CD4-positive, alpha-beta T cell (primary cell): Measurements from ENCODE around the gene FMN1. TPM values are rescaled to one million over a fixed set of nuclear protein-coding genes. Genes with fewer than 3 reads are reported as not detected.

ENCODE experiments used
- ATAC-seq: fragments of 200-7000 bp; cut with Tn5 transposase; one replicate; pipeline ENCODE4 v1.10.0; 2022; ENCODE audit warnings: mild to moderate bottlenecking; ENCODE audit not compliant: poor library complexity
- CTCF ChIA-PET: fragments of 350-600 bp; sonication (Branson Sonifier 250); formaldehyde crosslinking; loops from one replicate; lab custom pipeline; 2021; ENCODE audit warnings: antibody characterized with exemption, inconsistent platforms; lab: Charles Lee
- POLR2A ChIA-PET: fragments of 350-600 bp; sonication (Branson Sonifier 250); formaldehyde crosslinking; loops from one replicate; lab custom pipeline; 2021; ENCODE audit warnings: antibody characterized with exemption, inconsistent platforms; lab: Charles Lee
- DNase-seq, 14 experiments: peaks; one replicate each; pipeline ENCODE4 v3.0.0-alpha.2; 2013 to 2020; ENCODE audit warnings: mixed read lengths in 2 of 14
- H3K27ac ChIP-seq, 2 donors: one replicate each; pipeline versions ENCODE4 v1.5.1 to v1.7.0; 2013; ENCODE audit warnings: low read length in 2 of 2, low read depth in 1 of 2, mild to moderate bottlenecking in 1 of 2
- H3K27me3 ChIP-seq, 2 experiments: 1 replicate in 1 of 2; 2 replicates in 1 of 2; pipeline versions ENCODE4 v1.6.1 to v1.7.0; 2013; ENCODE audit warnings: low read length in 2 of 2, control low read depth in 1 of 2, mild to moderate bottlenecking in 1 of 2, moderate library complexity in 1 of 2; ENCODE audit not compliant: insufficient read depth in 2 of 2, control insufficient read depth in 1 of 2
- H3K36me3 ChIP-seq: one replicate; pipeline ENCODE4 v1.6.1; 2013; ENCODE audit warnings: low read length, control low read depth; ENCODE audit not compliant: insufficient read depth
- H3K4me1 ChIP-seq: one replicate; pipeline ENCODE4 v1.6.1; 2013; ENCODE audit warnings: low read length, control low read depth; ENCODE audit not compliant: insufficient read depth
- H3K4me3 ChIP-seq: one replicate; pipeline ENCODE4 v1.5.1; 2013; ENCODE audit warnings: mild to moderate bottlenecking, low read length, moderate library complexity
- H3K9me3 ChIP-seq, 2 experiments: 1 replicate in 1 of 2; 2 replicates in 1 of 2; pipeline versions ENCODE4 v1.6.1 to v1.7.0; 2013; ENCODE audit warnings: low read length in 2 of 2, mild to moderate bottlenecking in 2 of 2, control low read depth in 1 of 2, moderate library complexity in 1 of 2; ENCODE audit not compliant: control insufficient read depth in 1 of 2, insufficient read depth in 1 of 2
- H3K27ac Mint-ChIP-seq: one replicate; pipeline ENCODE4 v1.8.0; 2020; ENCODE audit warnings: mixed read lengths
- H3K27me3 Mint-ChIP-seq: one replicate; pipeline ENCODE4 v1.8.0; 2021; ENCODE audit warnings: mixed read lengths
- H3K36me3 Mint-ChIP-seq: one replicate; pipeline ENCODE4 v1.8.0; 2021; ENCODE audit warnings: low read depth, mixed read lengths
- H3K4me1 Mint-ChIP-seq: one replicate; pipeline ENCODE4 v1.8.0; 2021; ENCODE audit warnings: low read depth, mixed read lengths
- H3K4me3 Mint-ChIP-seq: one replicate; pipeline ENCODE4 v1.8.0; 2020; ENCODE audit warnings: mild to moderate bottlenecking, mixed read lengths
- H3K9me3 Mint-ChIP-seq: one replicate; pipeline ENCODE4 v1.8.0; 2020; ENCODE audit warnings: mixed read lengths
- intact Hi-C, 2 experiments: fragments of 100-400 bp; cut with DNase I in 1 of 2; cut with micrococcal nuclease in 1 of 2; formaldehyde crosslinking; loops; one replicate each; pipeline versions ENCODE4 v1.15.1 to v1.9.0; 2023 to 2025; cut with DNase I, micrococcal nuclease
- total RNA-seq, 174 experiments: library from RNA in 2 of 174; stranded (reverse) in 2 of 174; gene quantifications; one replicate each; pipeline ENCODE4 v1.2.3 and lab custom pipeline; 2021 to 2026
- TF ChIP-seq, protein P1 (sequence below): fragments of 200-600 bp; IDR thresholded peaks from one replicate; pipeline ENCODE4 v1.8.0; 2022; ENCODE audit warnings: antibody characterized with exemption, mild to moderate bottlenecking

Gene FMN1
- total RNA-seq, 2 experiments from 2014 or later = 0.39 to 0.55 TPM

GRCh38 chr15:32943711-32944110 lies 250.8 kb downstream of the FMN1 start:
- Histone ChIP-seq H3K27me3 (no peaks in the 10 kb centered on the region), H3K36me3 (no peaks in the 10 kb centered on the region), H3K4me3 (no peak overlapping the region), H3K9me3 (no peaks in the 10 kb centered on the region), H3K27ac (no peak overlapping the region), H3K4me1 (no peaks in the 10 kb centered on the region)
- Mint-ChIP-seq H3K36me3 (no peaks in the 10 kb centered on the region), H3K27ac (no peak overlapping the region), H3K9me3 (no peaks in the 10 kb centered on the region), H3K27me3 (peaks cover 7% of the 10 kb centered on the region), H3K4me1 (no peaks in the 10 kb centered on the region), H3K4me3 (no peak overlapping the region)
- POLR2A ChIA-PET = no interaction called here
- intact Hi-C loops = no loop called here
- CTCF ChIA-PET = no interaction called here
- ATAC-seq (no peak), DNase-seq (no peak)
- TF ChIP-seq, protein P1, sequence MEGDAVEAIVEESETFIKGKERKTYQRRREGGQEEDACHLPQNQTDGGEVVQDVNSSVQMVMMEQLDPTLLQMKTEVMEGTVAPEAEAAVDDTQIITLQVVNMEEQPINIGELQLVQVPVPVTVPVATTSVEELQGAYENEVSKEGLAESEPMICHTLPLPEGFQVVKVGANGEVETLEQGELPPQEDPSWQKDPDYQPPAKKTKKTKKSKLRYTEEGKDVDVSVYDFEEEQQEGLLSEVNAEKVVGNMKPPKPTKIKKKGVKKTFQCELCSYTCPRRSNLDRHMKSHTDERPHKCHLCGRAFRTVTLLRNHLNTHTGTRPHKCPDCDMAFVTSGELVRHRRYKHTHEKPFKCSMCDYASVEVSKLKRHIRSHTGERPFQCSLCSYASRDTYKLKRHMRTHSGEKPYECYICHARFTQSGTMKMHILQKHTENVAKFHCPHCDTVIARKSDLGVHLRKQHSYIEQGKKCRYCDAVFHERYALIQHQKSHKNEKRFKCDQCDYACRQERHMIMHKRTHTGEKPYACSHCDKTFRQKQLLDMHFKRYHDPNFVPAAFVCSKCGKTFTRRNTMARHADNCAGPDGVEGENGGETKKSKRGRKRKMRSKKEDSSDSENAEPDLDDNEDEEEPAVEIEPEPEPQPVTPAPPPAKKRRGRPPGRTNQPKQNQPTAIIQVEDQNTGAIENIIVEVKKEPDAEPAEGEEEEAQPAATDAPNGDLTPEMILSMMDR = no peak

DNA sequence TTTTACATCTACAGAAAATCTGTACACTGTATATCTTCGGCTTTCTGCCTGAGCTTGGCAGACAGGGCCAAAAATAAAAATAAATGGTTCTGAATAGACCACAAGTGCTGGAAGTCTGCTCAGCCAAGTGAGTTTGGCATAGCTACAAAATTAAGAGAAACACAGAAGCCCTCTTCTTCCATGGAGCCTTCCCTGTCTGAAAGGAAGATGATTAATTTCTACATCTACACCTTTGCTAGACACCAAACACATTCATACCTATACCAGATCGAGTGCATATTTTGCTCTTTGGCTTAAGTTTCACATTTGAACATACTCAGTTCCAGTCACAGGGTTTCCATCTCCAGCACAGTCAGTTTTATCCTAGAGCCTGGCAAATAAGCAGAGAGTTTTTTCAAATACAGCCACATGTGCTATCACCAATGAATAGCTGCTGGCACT lies 252.1 kb downstream of the FMN1 start:
- no peak overlapping the region for H3K4me3 ChIP-seq
- no peaks in the 10 kb centered on the region for H3K4me1 Mint-ChIP-seq
- CTCF ChIA-PET = no interaction called here
- DNase-seq = no peak
- no peaks in the 10 kb centered on the region for H3K4me1 ChIP-seq
- intact Hi-C loops = no loop called here
- H3K4me3 Mint-ChIP-seq = no peak overlapping the region
- TF ChIP-seq, protein P1 = no peak
- no peaks in the 10 kb centered on the region for H3K9me3 Mint-ChIP-seq
- H3K27ac Mint-ChIP-seq = no peak overlapping the region
- no peak for ATAC-seq
- peaks cover 14% of the 10 kb centered on the region for H3K27me3 Mint-ChIP-seq
- H3K9me3 ChIP-seq = no peaks in the 10 kb centered on the region
- H3K27me3 ChIP-seq = no peaks in the 10 kb centered on the region
- POLR2A ChIA-PET = interaction anchor here (0.7 kb wide), 1 partner anchor 289 kb away, joined by 3 read pairs; no protein-coding TSS in a partner anchor
- H3K36me3 Mint-ChIP-seq = no peaks in the 10 kb centered on the region
- no peaks in the 10 kb centered on the region for H3K36me3 ChIP-seq
- no peak overlapping the region for H3K27ac ChIP-seq

DNA sequence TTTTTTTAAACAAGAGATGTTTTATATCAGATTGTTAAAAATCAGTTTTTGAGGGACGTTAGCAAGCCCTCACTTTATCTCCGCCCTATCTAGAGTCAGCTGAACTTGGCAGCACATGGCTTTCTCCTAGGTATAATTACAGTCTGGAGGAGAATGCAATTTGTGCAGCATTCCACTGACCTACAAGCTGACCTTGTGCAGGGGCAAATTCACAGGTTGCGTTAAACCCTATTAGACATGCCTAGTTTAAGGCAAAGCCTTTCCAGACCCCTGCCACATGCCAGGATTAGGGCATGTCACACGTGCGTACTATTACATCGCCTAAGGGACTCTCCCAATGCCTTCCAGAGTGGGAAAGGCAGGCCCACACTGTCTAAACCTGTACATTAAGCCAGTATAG lies 252.7 kb downstream of the FMN1 start:
- Histone ChIP-seq H3K4me1 (no peaks in the 10 kb centered on the region), H3K9me3 (no peaks in the 10 kb centered on the region), H3K36me3 (no peaks in the 10 kb centered on the region), H3K27ac (no peak overlapping the region), H3K4me3 (no peak overlapping the region), H3K27me3 (no peaks in the 10 kb centered on the region)
- Mint-ChIP-seq H3K9me3 (no peaks in the 10 kb centered on the region), H3K36me3 (no peaks in the 10 kb centered on the region), H3K4me1 (no peaks in the 10 kb centered on the region), H3K4me3 (no peak overlapping the region), H3K27ac (no peak overlapping the region), H3K27me3 (peaks cover 19% of the 10 kb centered on the region)
- ChIA-PET POLR2A (interaction anchor here (0.7 kb wide), 1 partner anchor 290 kb away, joined by 3 read pairs; no protein-coding TSS in a partner anchor), CTCF (no interaction called here)
- DNase-seq (no peak), ATAC-seq (no peak)
- TF ChIP-seq, protein P1 = no peak
- intact Hi-C loops = no loop called here
